NCI-H2081 (cell line): ENCODE measurements around the gene HIPK4.
"Not testable (repeated sequence)": the region's sequence is repeated elsewhere in the genome, so short reads cannot be mapped to it uniquely, and the experiment has no call there.

Experiments used
- DNase-seq, 2 experiments: peaks; one replicate each; lab custom pipeline; 2025; lab: John Stamatoyannopoulos, UW

Gene HIPK4

GRCh38 chr19:40416918-40417642 lies 27.1 kb upstream of the HIPK4 start:
- DNase-seq = no peak

GRCh38 chr19:40415768-40416167 lies 25.8 kb upstream of the HIPK4 start:
- no peak for DNase-seq

GRCh38 chr19:40414542-40415535 lies 24.9 kb upstream of the HIPK4 start:
- DNase-seq = no peak

GRCh38 chr19:40413291-40413845 lies 23.4 kb upstream of the HIPK4 start, which contains the start of gene PRX:
Gene PRX (minus strand): TSS chr19:40413378. CDS start chr19:40407932, 5,446 bp downstream.
- no peak for DNase-seq

GRCh38 chr19:40412866-40413265 lies 22.9 kb upstream of the HIPK4 start:
- no peak for DNase-seq

GRCh38 chr19:40411958-40412499 lies 22.0 kb upstream of the HIPK4 start:
- no peak for DNase-seq

- DNase-seq = no peak
Observed at GRCh38 chr19:40411125-40411842, 21.3 kb upstream of the HIPK4 start.

GRCh38 chr19:40410030-40410389 lies 20.0 kb upstream of the HIPK4 start:
- no peak for DNase-seq

- not testable (repeated sequence) for DNase-seq
Observed at GRCh38 chr19:40408598-40408925, 18.6 kb upstream of the HIPK4 start.

GRCh38 chr19:40407714-40408597 lies 18.0 kb upstream of the HIPK4 start:
- no peak for DNase-seq

GRCh38 chr19:40403262-40403984 lies 13.4 kb upstream of the HIPK4 start:
- DNase-seq = peak; percentile 23 to 28

- DNase-seq = no peak
Observed at GRCh38 chr19:40400559-40400958, 10.6 kb upstream of the HIPK4 start.

GRCh38 chr19:40398417-40399131 lies 8.6 kb upstream of the HIPK4 start:
- peak in 1 of 2 experiments; percentile 20 for DNase-seq

GRCh38 chr19:40397568-40397906 lies 7.6 kb upstream of the HIPK4 start:
- DNase-seq = no peak

- DNase-seq = no peak
Observed at GRCh38 chr19:40396886-40397567, 7.0 kb upstream of the HIPK4 start.

- no peak for DNase-seq
Observed at GRCh38 chr19:40395956-40396355, 6.0 kb upstream of the HIPK4 start.

GRCh38 chr19:40394816-40395210 lies 4.8 kb upstream of the HIPK4 start:
- DNase-seq = no peak

GRCh38 chr19:40393894-40394815 lies 4.2 kb upstream of the HIPK4 start:
- no peak for DNase-seq
